Measurements from ENCODE around the gene MOB3B. TPM values are rescaled to one million over a fixed set of nuclear protein-coding genes. Genes with fewer than 3 reads are reported as not detected.

The MOB3B gene
- total RNA-seq, 4 donors from 2014 or later = 16.2 to 23.7 (median 19.7) TPM

DNA sequence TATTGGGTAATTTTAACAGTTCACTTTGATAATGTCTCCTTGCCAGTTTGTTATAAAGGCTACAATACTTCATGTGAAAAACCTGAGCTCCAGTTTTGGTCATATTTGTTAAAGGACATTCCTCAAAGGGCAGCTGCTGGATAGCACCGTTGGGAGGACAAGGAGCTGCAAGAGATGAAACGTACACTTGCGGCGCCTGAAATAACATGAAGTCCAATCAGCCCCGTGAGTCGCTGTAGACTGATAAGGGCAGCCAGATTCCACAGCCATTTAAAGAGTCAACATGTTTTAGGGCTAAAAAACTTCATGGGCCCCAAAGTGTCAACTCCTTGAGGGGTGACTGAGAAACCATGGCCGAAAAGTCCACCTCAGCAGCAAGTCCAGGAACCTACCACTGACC, 91.1 kb downstream of the MOB3B start:
- no peak for DNase-seq (ENCODE audit: low spot score in 2 of 2)
- Histone ChIP-seq H3K4me3 (no peak overlapping the region), H3K27me3 (no peaks in the 10 kb centered on the region), H3K27ac (peak overlapping the region in 2 of 4 donors; percentile 40 to 60), H3K36me3 (no peaks in the 10 kb centered on the region), H3K4me1 (peaks cover 0 to 43% (median 15%) of the 10 kb centered on the region in 4 donors), H3K9me3 (no peaks in the 10 kb centered on the region)
- TF ChIP-seq POLR2A (IDR thresholded peaks at IDR 0.05) (no peak), EP300 (IDR thresholded peaks at IDR 0.05) (no peak)
- TF ChIP-seq, protein P1, sequence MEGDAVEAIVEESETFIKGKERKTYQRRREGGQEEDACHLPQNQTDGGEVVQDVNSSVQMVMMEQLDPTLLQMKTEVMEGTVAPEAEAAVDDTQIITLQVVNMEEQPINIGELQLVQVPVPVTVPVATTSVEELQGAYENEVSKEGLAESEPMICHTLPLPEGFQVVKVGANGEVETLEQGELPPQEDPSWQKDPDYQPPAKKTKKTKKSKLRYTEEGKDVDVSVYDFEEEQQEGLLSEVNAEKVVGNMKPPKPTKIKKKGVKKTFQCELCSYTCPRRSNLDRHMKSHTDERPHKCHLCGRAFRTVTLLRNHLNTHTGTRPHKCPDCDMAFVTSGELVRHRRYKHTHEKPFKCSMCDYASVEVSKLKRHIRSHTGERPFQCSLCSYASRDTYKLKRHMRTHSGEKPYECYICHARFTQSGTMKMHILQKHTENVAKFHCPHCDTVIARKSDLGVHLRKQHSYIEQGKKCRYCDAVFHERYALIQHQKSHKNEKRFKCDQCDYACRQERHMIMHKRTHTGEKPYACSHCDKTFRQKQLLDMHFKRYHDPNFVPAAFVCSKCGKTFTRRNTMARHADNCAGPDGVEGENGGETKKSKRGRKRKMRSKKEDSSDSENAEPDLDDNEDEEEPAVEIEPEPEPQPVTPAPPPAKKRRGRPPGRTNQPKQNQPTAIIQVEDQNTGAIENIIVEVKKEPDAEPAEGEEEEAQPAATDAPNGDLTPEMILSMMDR (IDR thresholded peaks at IDR 0.05) = no peak
- 85 to 87% methylated on average over 7 of the region's 7 CpGs for WGBS, 2 donors

DNA sequence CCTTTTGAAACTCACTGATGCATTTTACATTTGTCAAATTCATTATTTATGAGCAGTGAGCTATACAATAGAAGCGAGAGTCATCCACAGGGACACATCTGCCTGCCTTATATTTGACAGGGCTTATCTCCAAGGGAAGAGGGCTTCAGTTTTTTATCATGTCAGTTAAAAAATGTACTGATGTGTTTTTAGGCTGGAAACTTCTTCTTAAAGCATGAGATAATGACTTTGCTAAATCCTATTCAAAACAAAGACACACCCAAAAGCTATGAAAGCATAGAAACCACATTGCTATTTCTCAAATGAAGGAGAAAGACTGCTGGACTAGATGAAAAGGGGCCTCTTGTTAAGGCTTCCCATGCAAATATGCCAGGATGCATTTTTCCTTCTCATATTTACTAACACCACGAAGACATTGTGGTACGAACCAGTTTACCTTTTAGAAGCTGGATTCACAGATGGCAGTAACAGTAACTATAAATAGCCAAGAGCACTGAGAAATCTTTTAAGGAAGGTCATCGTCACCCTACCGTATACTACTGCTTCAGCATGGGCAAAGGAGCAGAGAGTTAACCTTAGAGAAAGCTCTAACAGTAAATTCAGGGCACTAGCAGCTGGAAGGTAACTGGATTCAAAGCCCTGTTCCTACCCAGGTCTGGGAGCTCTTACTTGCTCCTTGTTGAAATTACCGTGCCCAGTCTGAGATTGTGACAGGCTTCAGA, 91.8 kb downstream of the MOB3B start:
- WGBS, 2 donors = 65 to 68% methylated on average over 6 of the region's 6 CpGs
- TF ChIP-seq EP300 (IDR thresholded peaks at IDR 0.05) (no peak), POLR2A (IDR thresholded peaks at IDR 0.05) (no peak)
- TF ChIP-seq, protein P1 (IDR thresholded peaks at IDR 0.05) = no peak
- H3K9me3 ChIP-seq = no peaks in the 10 kb centered on the region

DNA sequence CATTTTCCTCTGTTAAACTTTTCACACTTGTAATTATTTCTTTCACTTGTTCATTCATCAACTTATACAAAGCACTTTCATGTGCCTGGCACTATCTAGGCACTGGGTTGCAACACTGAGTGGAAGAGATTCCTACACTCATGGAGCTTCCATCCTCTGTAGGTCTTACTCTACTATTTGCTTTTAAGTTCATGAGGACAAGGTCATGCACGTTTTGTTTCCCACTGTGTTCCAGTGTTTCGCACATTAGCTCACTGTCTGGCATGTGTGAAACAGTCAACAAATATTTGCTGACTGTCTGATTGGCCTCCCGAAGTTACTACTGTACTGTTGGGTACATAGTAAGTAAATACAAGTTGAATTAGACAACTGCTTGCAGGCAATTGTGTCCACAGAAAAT, 93.4 kb downstream of the MOB3B start:
- no peak overlapping the region for H3K27ac ChIP-seq
- H3K4me1 ChIP-seq = peaks cover 0 to 66% (median 18%) of the 10 kb centered on the region in 4 donors
- no peaks in the 10 kb centered on the region for H3K9me3 ChIP-seq
- H3K27me3 ChIP-seq = no peaks in the 10 kb centered on the region
- WGBS, 2 donors = 56 to 61% methylated on average over 3 of the region's 3 CpGs
- TF ChIP-seq, protein P1 (IDR thresholded peaks at IDR 0.05) = no peak
- TF ChIP-seq EP300 (IDR thresholded peaks at IDR 0.05) (no peak), POLR2A (IDR thresholded peaks at IDR 0.05) (no peak)
- no peak overlapping the region for H3K4me3 ChIP-seq
- H3K36me3 ChIP-seq = no peaks in the 10 kb centered on the region
- DNase-seq (ENCODE audit: low spot score in 2 of 2) = no peak

More for the DNA sequence above, 91.8 kb downstream of the MOB3B start:
- Histone ChIP-seq H3K4me3 (no peak overlapping the region), H3K4me1 (peaks cover 0 to 50% (median 15%) of the 10 kb centered on the region in 4 donors), H3K36me3 (no peaks in the 10 kb centered on the region), H3K27me3 (no peaks in the 10 kb centered on the region), H3K27ac (peak overlapping the region in 2 of 4 donors; percentile 40 to 60)
- DNase-seq (ENCODE audit: low spot score in 2 of 2) = no peak

DNA sequence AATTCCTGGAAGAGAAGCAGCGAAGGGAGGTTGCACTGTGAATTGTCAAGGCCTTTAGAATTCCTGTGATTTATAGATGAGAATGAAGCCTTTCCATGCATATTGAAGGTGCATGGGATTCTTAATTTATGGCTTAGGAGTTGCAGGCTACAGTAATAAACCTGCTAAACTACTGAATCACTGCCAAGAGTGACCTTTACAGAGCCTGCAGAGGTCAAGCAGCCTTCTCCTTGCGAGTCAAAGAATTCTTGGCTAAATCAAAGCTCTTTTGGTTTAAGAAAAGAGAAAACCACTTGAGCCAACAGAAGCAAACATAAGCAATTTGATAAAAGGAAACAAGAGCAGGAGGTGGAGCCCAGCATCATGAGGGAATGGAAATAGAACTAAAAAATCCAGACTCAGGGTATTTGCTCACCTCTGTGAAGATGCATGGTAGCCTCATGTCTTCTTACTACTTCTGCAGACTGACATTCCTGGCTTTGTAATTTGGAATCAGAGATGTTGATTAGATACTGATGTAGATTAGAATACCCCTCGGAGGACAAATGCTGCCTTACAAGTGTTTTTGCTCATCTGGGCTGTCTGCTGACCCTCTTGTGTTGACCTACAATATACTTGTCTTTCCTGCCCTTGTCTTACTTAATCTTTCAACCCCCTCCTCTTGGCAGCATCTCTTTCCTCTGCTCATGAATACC, 95.8 kb downstream of the MOB3B start:
- WGBS, 2 donors = 46 to 49% methylated on average over 3 of the region's 3 CpGs
- Histone ChIP-seq H3K27ac (peak overlapping the region in 2 of 4 donors; percentile 21 to 69), H3K9me3 (no peaks in the 10 kb centered on the region), H3K4me3 (no peak overlapping the region), H3K27me3 (no peaks in the 10 kb centered on the region), H3K4me1 (peaks cover 0 to 82% (median 18%) of the 10 kb centered on the region in 4 donors), H3K36me3 (no peaks in the 10 kb centered on the region)
- TF ChIP-seq EP300 (IDR thresholded peaks at IDR 0.05) (no peak), POLR2A (IDR thresholded peaks at IDR 0.05) (no peak)
- TF ChIP-seq, protein P1 (IDR thresholded peaks at IDR 0.05) = no peak
- DNase-seq (ENCODE audit: low spot score in 2 of 2) = no peak

DNA sequence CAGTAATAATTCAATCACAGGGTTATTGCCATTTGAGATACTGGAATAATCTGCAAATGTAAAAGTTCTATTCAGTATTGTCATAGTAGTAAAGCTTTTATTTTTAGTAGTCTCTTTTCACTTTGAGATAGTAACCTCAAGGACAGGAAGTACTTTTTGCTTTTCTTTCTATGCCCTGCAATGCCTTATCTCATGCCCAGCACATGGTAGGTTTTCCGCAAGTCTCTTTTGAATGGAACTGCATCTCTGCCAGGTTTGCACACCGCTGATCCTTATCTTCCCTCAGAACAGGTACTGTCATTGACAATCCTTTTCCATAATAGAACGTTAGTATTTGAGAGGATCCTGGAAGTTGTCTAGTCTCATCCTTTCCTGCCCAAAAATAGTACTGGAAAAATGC, 97.3 kb downstream of the MOB3B start:
- Histone ChIP-seq H3K9me3 (no peaks in the 10 kb centered on the region), H3K4me3 (no peak overlapping the region), H3K36me3 (no peaks in the 10 kb centered on the region), H3K27me3 (no peaks in the 10 kb centered on the region), H3K4me1 (peaks cover 0 to 72% (median 13%) of the 10 kb centered on the region in 4 donors), H3K27ac (peak overlapping the region in 2 of 4 donors; percentile 15 to 69)
- TF ChIP-seq EP300 (IDR thresholded peaks at IDR 0.05) (no peak), POLR2A (IDR thresholded peaks at IDR 0.05) (no peak)
- whole genome bisulfite sequencing, 2 donors = 72 to 74% methylated on average over 3 of the region's 3 CpGs
- no peak for DNase-seq (ENCODE audit: low spot score in 2 of 2)
